HG03025 (cell line): ENCODE results near the gene HOXB8.

Experiments
- ATAC-seq: cut with Tn5 transposase; IDR thresholded peaks from one replicate; pipeline ENCODE4 v1.9.1; 2021; ENCODE audit warnings: mild to moderate bottlenecking, moderate library complexity; ENCODE audit not compliant: unreplicated experiment, low FRiP score

HOXB8 gene

GRCh38 chr17:48611213-48611612, 3.9 kb downstream of the HOXB8 start:
- no peak for ATAC-seq

- no peak for ATAC-seq
Measured at GRCh38 chr17:48610282-48611211, 4.5 kb downstream of the HOXB8 start, which contains the start of gene HOXB7. Gene HOXB7, minus strand, starts transcription at chr17:48611017. Its CDS starts 99 bp downstream, at chr17:48610918.

- no peak for ATAC-seq
Measured at GRCh38 chr17:48609759-48610281, 5.3 kb downstream of the HOXB8 start.

- no peak for ATAC-seq
Measured at GRCh38 chr17:48609033-48609432, 6.1 kb downstream of the HOXB8 start.

GRCh38 chr17:48608494-48608834, 6.6 kb downstream of the HOXB8 start:
- no peak for ATAC-seq

GRCh38 chr17:48606892-48607614, 8.0 kb downstream of the HOXB8 start:
- no peak for ATAC-seq

GRCh38 chr17:48605991-48606891, 8.9 kb downstream of the HOXB8 start:
- no peak for ATAC-seq

- ATAC-seq = no peak
Measured at GRCh38 chr17:48605409-48605919, 9.6 kb downstream of the HOXB8 start.

GRCh38 chr17:48604770-48605329, 10.2 kb downstream of the HOXB8 start, which contains the start of gene HOXB6:
Gene HOXB6, minus strand, starts transcription at chr17:48604986. Its CDS starts 6,836 bp downstream, at chr17:48598150.
- no peak for ATAC-seq

- no peak for ATAC-seq
Measured at GRCh38 chr17:48603959-48604769, 10.9 kb downstream of the HOXB8 start.

GRCh38 chr17:48601539-48602425, 13.3 kb downstream of the HOXB8 start:
- no peak for ATAC-seq

GRCh38 chr17:48601207-48601538, 13.9 kb downstream of the HOXB8 start:
- no peak for ATAC-seq

- ATAC-seq = no peak
Measured at GRCh38 chr17:48600244-48601098, 14.6 kb downstream of the HOXB8 start.

GRCh38 chr17:48599354-48599753, 15.7 kb downstream of the HOXB8 start:
- no peak for ATAC-seq

- no peak for ATAC-seq
Measured at GRCh38 chr17:48598736-48599135, 16.4 kb downstream of the HOXB8 start.

GRCh38 chr17:48597778-48598631, 17.1 kb downstream of the HOXB8 start:
- no peak for ATAC-seq

- no peak for ATAC-seq
Measured at GRCh38 chr17:48597528-48597777, 17.6 kb downstream of the HOXB8 start.
